Tibial artery (tissue), 4 donors: ENCODE data around the gene TMEM135.

Experiments
- DNase-seq, 2 donors: peaks; one replicate each; pipeline ENCODE4 v3.0.0-alpha.2; 2019
- H3K27ac ChIP-seq, 2 donors: fragments of 200-600 bp; sonication (generic) in 1 of 2; 1 replicate in 1 of 2; 2 replicates in 1 of 2; pipeline ENCODE4 v1.5.1; 2018 to 2019; ENCODE audit warnings: mild to moderate bottlenecking in 1 of 2
- H3K27me3 ChIP-seq, 2 donors: fragments of 200-600 bp; sonication (generic) in 1 of 2; one replicate each; pipeline versions ENCODE4 v1.5.1 to v1.6.0; 2016 to 2019
- H3K36me3 ChIP-seq, 3 donors: fragments of 200-600 bp; sonication (generic) in 2 of 3; one replicate each; pipeline ENCODE4 v1.5.1; 2016 to 2019; ENCODE audit warnings: mild to moderate bottlenecking in 2 of 3
- H3K4me1 ChIP-seq, 4 donors: fragments of 200-600 bp; sonication (generic) in 2 of 4; 1 replicate in 3 of 4; 2 replicates in 1 of 4; pipeline ENCODE4 v1.5.1; 2016 to 2019
- H3K4me3 ChIP-seq, 2 donors: fragments of 200-600 bp; sonication (generic) in 1 of 2; 1 replicate in 1 of 2; 2 replicates in 1 of 2; pipeline ENCODE4 v1.5.1; 2018 to 2019; ENCODE audit warnings: mild to moderate bottlenecking in 2 of 2
- H3K9me3 ChIP-seq, 3 donors: fragments of 200-600 bp; sonication (generic) in 1 of 3; one replicate each; pipeline ENCODE4 v1.5.1; 2016 to 2019
- CTCF ChIP-seq, 2 experiments: fragments of 200-600 bp in 1 of 2; fragments of 450-650 bp in 1 of 2; IDR thresholded peaks; one replicate each; pipeline ENCODE4 v1.5.1; 2017 to 2019; ENCODE audit warnings: antibody characterized with exemption in 2 of 2, mild to moderate bottlenecking in 1 of 2, moderate library complexity in 1 of 2
- intact Hi-C: fragments of 100-400 bp; cut with DNase I; formaldehyde crosslinking; loops from one replicate; pipeline ENCODE4 v1.15.0; 2023; ENCODE audit warnings: low total_unique reads

The TMEM135 gene

GRCh38 chr11:87330187-87330601 is 292.5 kb downstream of the TMEM135 start:
- Histone ChIP-seq H3K27ac (no peak overlapping the region), H3K4me1 (peaks cover 0 to 13% (median 0%) of the 10 kb centered on the region in 4 donors)
- intact Hi-C loops, result no loop called here

DNA sequence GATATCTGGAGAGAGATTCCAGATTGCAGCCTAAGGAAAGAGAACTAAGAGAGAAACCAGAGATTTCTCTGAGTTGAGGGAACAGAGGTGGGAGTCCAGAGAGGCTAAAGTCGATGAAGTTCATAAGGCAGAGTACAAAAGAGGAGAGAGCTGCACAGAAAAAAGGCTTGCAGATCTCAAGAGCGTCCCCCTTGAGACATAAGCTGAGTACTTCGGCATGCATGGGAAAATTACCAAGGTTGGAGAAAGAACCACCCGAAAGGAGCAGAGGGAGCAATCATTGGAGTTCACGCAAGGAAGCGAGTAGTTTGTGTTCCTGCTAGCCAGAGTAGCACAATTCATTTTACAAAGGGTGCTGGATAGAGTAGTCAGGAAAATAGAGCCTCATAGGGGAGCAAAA is 293.5 kb downstream of the TMEM135 start:
- H3K27ac ChIP-seq, result no peak overlapping the region
- H3K36me3 ChIP-seq, result no peaks in the 10 kb centered on the region
- intact Hi-C loops, result no loop called here
- peaks cover 0 to 7% (median 0%) of the 10 kb centered on the region in 3 donors for H3K9me3 ChIP-seq
- peaks cover 0 to 13% (median 0%) of the 10 kb centered on the region in 4 donors for H3K4me1 ChIP-seq
- DNase-seq, result no peak
- TF ChIP-seq CTCF (IDR thresholded peaks at IDR 0.05), result no peak
- no peak overlapping the region for H3K4me3 ChIP-seq
- no peaks in the 10 kb centered on the region for H3K27me3 ChIP-seq

More at GRCh38 chr11:87330187-87330601, 292.5 kb downstream of the TMEM135 start:
- no peaks in the 10 kb centered on the region for H3K27me3 ChIP-seq
- DNase-seq, result no peak
- no peaks in the 10 kb centered on the region for H3K36me3 ChIP-seq
- TF ChIP-seq CTCF (IDR thresholded peaks at IDR 0.05), result no peak
- H3K4me3 ChIP-seq, result no peak overlapping the region
- H3K9me3 ChIP-seq, result peaks cover 0 to 4% (median 0%) of the 10 kb centered on the region in 3 donors

DNA sequence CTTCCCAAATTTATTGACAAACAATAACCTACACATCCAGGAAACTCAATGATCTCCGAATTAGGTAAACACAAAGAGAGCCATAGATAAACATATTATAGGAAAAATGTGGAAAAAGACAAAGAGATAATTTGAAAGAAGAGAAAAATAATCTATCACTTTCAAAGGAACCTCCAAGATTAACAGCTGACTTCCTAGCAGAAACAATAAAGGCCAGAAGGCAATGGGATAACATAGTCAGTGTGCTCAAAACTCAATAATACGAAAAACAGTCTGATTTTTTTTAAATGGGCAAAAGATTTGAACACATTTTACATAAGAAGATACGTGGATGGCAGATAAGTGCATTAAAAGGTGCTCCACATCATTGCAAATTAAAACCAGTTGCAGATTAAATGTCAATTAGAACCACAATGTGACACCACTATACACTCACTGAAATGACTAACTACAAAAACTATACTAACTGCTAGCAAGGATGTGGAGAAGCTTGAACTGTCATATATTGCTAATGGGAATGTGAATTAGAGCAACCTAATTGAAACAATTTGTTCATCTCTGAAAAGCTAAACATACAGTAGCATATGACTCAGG is 300.4 kb downstream of the TMEM135 start:
- no peaks in the 10 kb centered on the region for H3K4me1 ChIP-seq
- TF ChIP-seq CTCF (IDR thresholded peaks at IDR 0.05), result no peak
- no peak for DNase-seq
- no peaks in the 10 kb centered on the region for H3K27me3 ChIP-seq
- H3K4me3 ChIP-seq, result no peak overlapping the region
- H3K9me3 ChIP-seq, result peaks cover 7 to 40% (median 27%) of the 10 kb centered on the region in 3 donors
- H3K27ac ChIP-seq, result no peak overlapping the region
- intact Hi-C loops, result no loop called here
- H3K36me3 ChIP-seq, result no peaks in the 10 kb centered on the region

DNA sequence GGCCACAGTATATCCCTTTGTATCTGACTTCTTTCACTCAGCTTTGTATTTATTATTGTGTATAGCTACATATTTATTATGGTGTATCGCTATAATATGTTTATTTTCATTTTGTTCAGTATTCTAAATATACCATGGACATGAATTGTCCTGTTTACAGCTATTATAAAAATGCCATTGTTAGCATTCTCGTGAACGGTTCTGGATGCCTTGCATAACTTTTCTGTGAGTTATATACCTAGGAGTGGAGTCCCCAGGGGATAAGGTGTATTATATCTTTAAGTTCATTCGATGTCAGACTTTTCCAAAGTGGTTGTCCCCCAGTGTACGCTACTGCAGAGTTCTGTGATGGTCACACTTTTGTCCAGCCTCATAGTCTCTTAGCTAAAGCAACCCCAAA is 301.7 kb downstream of the TMEM135 start:
- no peak overlapping the region for H3K4me3 ChIP-seq
- no peaks in the 10 kb centered on the region for H3K4me1 ChIP-seq
- H3K27me3 ChIP-seq, result no peaks in the 10 kb centered on the region
- intact Hi-C loops, result no loop called here
- H3K9me3 ChIP-seq, result peaks cover 7 to 40% (median 27%) of the 10 kb centered on the region in 3 donors
- H3K27ac ChIP-seq, result no peak overlapping the region
- H3K36me3 ChIP-seq, result no peaks in the 10 kb centered on the region
- no peak for DNase-seq
- TF ChIP-seq CTCF (IDR thresholded peaks at IDR 0.05), result no peak

- TF ChIP-seq CTCF (IDR thresholded peaks at IDR 0.05), result no peak
- H3K9me3 ChIP-seq, result no peaks in the 10 kb centered on the region
- intact Hi-C loops, result no loop called here
- no peak overlapping the region for H3K4me3 ChIP-seq
- H3K36me3 ChIP-seq, result no peaks in the 10 kb centered on the region
- DNase-seq, result no peak
- peaks cover 0 to under 1% (median under 1%) of the 10 kb centered on the region in 4 donors for H3K4me1 ChIP-seq
- no peaks in the 10 kb centered on the region for H3K27me3 ChIP-seq
- no peak overlapping the region for H3K27ac ChIP-seq
Observed at GRCh38 chr11:87347441-87347840, 309.7 kb downstream of the TMEM135 start.
